Thoracic aorta (tissue), 2 donors: ENCODE results near the gene MOV10L1. TPM values are rescaled to one million over a fixed set of nuclear protein-coding genes. Genes with fewer than 3 reads are reported as not detected.

Source experiments
- ATAC-seq: fragments of 150-250 bp; one replicate; pipeline ENCODE4 v1.8.0; 2017; ENCODE audit warnings: low read depth; ENCODE audit not compliant: insufficient number of reproducible peaks, low FRiP score
- DNase-seq: peaks from one replicate; pipeline ENCODE4 v3.0.0-alpha.2; 2020; ENCODE audit warnings: low spot score
- H3K27ac ChIP-seq, 2 donors: fragments of 200-600 bp; sonication (generic); 1 replicate in 1 of 2; 2 replicates in 1 of 2; pipeline ENCODE4 v1.5.1; 2016; ENCODE audit warnings: mild to moderate bottlenecking in 2 of 2, moderate library complexity in 2 of 2
- H3K27me3 ChIP-seq: fragments of 200-600 bp; sonication (generic); replicated peaks from 2 replicates; pipeline ENCODE4 v1.6.0; 2016; ENCODE audit warnings: mild to moderate bottlenecking; ENCODE audit not compliant: insufficient read depth
- H3K36me3 ChIP-seq: fragments of 200-600 bp; sonication (generic); one replicate; pipeline ENCODE4 v1.5.1; 2016
- H3K4me1 ChIP-seq, 2 donors: fragments of 200-600 bp; sonication (generic); 1 replicate in 1 of 2; 2 replicates in 1 of 2; pipeline versions ENCODE4 v1.5.1 to v1.6.0; 2016; ENCODE audit warnings: low read depth in 2 of 2, mild to moderate bottlenecking in 1 of 2; ENCODE audit not compliant: control insufficient read depth in 1 of 2
- H3K4me3 ChIP-seq: fragments of 200-600 bp; sonication (generic); 2 replicates; pipeline ENCODE4 v1.5.1; 2016; ENCODE audit warnings: mild to moderate bottlenecking
- H3K9me3 ChIP-seq: fragments of 200-600 bp; sonication (generic); 2 replicates; pipeline ENCODE4 v1.5.1; 2016
- CTCF ChIP-seq: fragments of 200-600 bp; sonication (generic); IDR thresholded peaks from one replicate; pipeline ENCODE4 v1.5.1; 2019; ENCODE audit warnings: antibody characterized with exemption
- total RNA-seq, 2 donors: library from RNA; depleted of rRNA; stranded (reverse); fragments of >200 nt; gene quantifications; one replicate each; pipeline versions ENCODE4 v1.1.0 to v1.2.3, GENCODE V29; 2016

MOV10L1 gene
- total RNA-seq, 2 donors from 2014 or later, result 4.6 to 7.4 TPM

- no peaks in the 10 kb centered on the region for H3K27me3 ChIP-seq
- no peak for ATAC-seq
- no peak overlapping the region for H3K4me3 ChIP-seq
- no peaks in the 10 kb centered on the region for H3K9me3 ChIP-seq
- H3K27ac ChIP-seq, result no peak overlapping the region
- H3K36me3 ChIP-seq, result peaks cover 8% of the 10 kb centered on the region
- TF ChIP-seq CTCF, result no peak
- no peak for DNase-seq
- H3K4me1 ChIP-seq, result peaks cover 18 to 27% of the 10 kb centered on the region in 2 donors
These were observed 102.8 kb downstream of the MOV10L1 start for GRCh38 chr22:50192436-50193204.

- H3K36me3 ChIP-seq, result peaks cover 8% of the 10 kb centered on the region
- ATAC-seq, result no peak
These were observed 103.8 kb downstream of the MOV10L1 start for GRCh38 chr22:50193621-50194020.

GRCh38 chr22:50194037-50194805, 104.4 kb downstream of the MOV10L1 start:
- no peak overlapping the region for H3K4me3 ChIP-seq
- H3K27me3 ChIP-seq, result no peaks in the 10 kb centered on the region
- H3K9me3 ChIP-seq, result no peaks in the 10 kb centered on the region
- peaks cover 16 to 26% of the 10 kb centered on the region in 2 donors for H3K4me1 ChIP-seq
- H3K27ac ChIP-seq, result no peak overlapping the region
- peaks cover 8% of the 10 kb centered on the region for H3K36me3 ChIP-seq
- ATAC-seq, result no peak
- TF ChIP-seq CTCF, result no peak
- DNase-seq, result no peak

More at GRCh38 chr22:50193621-50194020, 103.8 kb downstream of the MOV10L1 start:
- DNase-seq, result no peak
- Histone ChIP-seq H3K27ac (no peak overlapping the region), H3K9me3 (no peaks in the 10 kb centered on the region), H3K4me1 (peaks cover 18 to 27% of the 10 kb centered on the region in 2 donors), H3K27me3 (no peaks in the 10 kb centered on the region), H3K4me3 (no peak overlapping the region)
- TF ChIP-seq CTCF, result no peak

- no peaks in the 10 kb centered on the region for H3K9me3 ChIP-seq
- DNase-seq (no peak), ATAC-seq (no peak)
- H3K27me3 ChIP-seq, result no peaks in the 10 kb centered on the region
- H3K27ac ChIP-seq, result no peak overlapping the region
- TF ChIP-seq CTCF, result no peak
- H3K4me3 ChIP-seq, result no peak overlapping the region
- H3K36me3 ChIP-seq, result peaks cover 8% of the 10 kb centered on the region
- H3K4me1 ChIP-seq, result peaks cover 6 to 15% of the 10 kb centered on the region in 2 donors
These were observed 106.5 kb downstream of the MOV10L1 start for GRCh38 chr22:50196256-50196655.
